ENCODE data around the gene CHST11.

GRCh38 chr12:104676636-104677035 lies 219.9 kb downstream of the CHST11 start:
- TF ChIP-seq, protein P1, sequence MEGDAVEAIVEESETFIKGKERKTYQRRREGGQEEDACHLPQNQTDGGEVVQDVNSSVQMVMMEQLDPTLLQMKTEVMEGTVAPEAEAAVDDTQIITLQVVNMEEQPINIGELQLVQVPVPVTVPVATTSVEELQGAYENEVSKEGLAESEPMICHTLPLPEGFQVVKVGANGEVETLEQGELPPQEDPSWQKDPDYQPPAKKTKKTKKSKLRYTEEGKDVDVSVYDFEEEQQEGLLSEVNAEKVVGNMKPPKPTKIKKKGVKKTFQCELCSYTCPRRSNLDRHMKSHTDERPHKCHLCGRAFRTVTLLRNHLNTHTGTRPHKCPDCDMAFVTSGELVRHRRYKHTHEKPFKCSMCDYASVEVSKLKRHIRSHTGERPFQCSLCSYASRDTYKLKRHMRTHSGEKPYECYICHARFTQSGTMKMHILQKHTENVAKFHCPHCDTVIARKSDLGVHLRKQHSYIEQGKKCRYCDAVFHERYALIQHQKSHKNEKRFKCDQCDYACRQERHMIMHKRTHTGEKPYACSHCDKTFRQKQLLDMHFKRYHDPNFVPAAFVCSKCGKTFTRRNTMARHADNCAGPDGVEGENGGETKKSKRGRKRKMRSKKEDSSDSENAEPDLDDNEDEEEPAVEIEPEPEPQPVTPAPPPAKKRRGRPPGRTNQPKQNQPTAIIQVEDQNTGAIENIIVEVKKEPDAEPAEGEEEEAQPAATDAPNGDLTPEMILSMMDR (IDR thresholded peaks at IDR 0.05) = no peak
- TF ChIP-seq POLR2A (IDR thresholded peaks at IDR 0.05) = no peak
